H1 (cell line): ENCODE results near the gene CABP5. TPM values are rescaled to one million over a fixed set of nuclear protein-coding genes. Genes with fewer than 3 reads are reported as not detected.

Experiments
- CTCF ChIA-PET: fragments of 300-600 bp; sonication (Branson Sonifier 250); formaldehyde crosslinking; loops from one replicate; lab custom pipeline; 2021; ENCODE audit not compliant: partially characterized antibody; lab: Charles Lee
- POLR2A ChIA-PET: fragments of 300-600 bp; sonication (Branson Sonifier 250); formaldehyde crosslinking; loops from one replicate; lab custom pipeline; 2021; ENCODE audit warnings: inconsistent platforms; ENCODE audit not compliant: partially characterized antibody; lab: Charles Lee
- DNase-seq, 2 experiments: peaks; one replicate each; pipeline versions ENCODE4 v3.0.0 to v3.0.0-alpha.2; 2010 to 2022; ENCODE audit warnings: low spot score in 2 of 2, low read depth in 1 of 2, mixed read lengths in 1 of 2
- FAIRE-seq: peaks from 2 replicates; lab custom pipeline; 2011; peaks lifted over from hg19 to GRCh38; lab: Jason Lieb, UNC
- H2AFZ ChIP-seq: 2 replicates; pipeline ENCODE4 v1.8.1; 2012; ENCODE audit warnings: low read length, inconsistent platforms
- H2AK5ac ChIP-seq: 2 replicates; pipeline ENCODE4 v1.6.1; 2013; ENCODE audit warnings: low read depth, low read length
- H2BK120ac ChIP-seq: replicated peaks from 2 replicates; pipeline ENCODE3; 2013; ENCODE audit warnings: low read depth, low read length, inconsistent platforms
- H2BK12ac ChIP-seq: 2 replicates; pipeline ENCODE4 v1.6.1; 2013; ENCODE audit warnings: low read depth, low read length
- H2BK15ac ChIP-seq: 2 replicates; pipeline ENCODE4 v1.6.1; 2013; ENCODE audit warnings: low read length
- H2BK20ac ChIP-seq: 2 replicates; pipeline ENCODE4 v1.6.1; 2013; ENCODE audit warnings: low read length
- H2BK5ac ChIP-seq: 2 replicates; pipeline ENCODE4 v1.6.1; 2013; ENCODE audit warnings: low read depth, low read length
- H3K14ac ChIP-seq: 2 replicates; pipeline ENCODE4 v1.6.1; 2013; ENCODE audit warnings: inconsistent platforms; ENCODE audit not compliant: insufficient read length
- H3K18ac ChIP-seq: 2 replicates; pipeline ENCODE4 v1.6.1; 2013; ENCODE audit warnings: low read length; ENCODE audit errors: extremely low read depth
- H3K23ac ChIP-seq: 2 replicates; pipeline ENCODE4 v1.6.1; 2013; ENCODE audit warnings: inconsistent platforms; ENCODE audit not compliant: insufficient read length
- H3K23me2 ChIP-seq: 2 replicates; pipeline ENCODE4 v1.6.1; 2013; ENCODE audit warnings: low read depth, low read length
- H3K27ac ChIP-seq: 2 replicates; pipeline ENCODE4 v1.6.1; 2011; ENCODE audit warnings: low read depth, low read length, inconsistent platforms
- H3K27me3 ChIP-seq, 4 experiments: replicated peaks in 1 of 4; 1 replicate in 1 of 4; 2 replicates in 3 of 4; pipeline versions ENCODE4 v1.6.1 to v1.8.1; 2011 to 2013; ENCODE audit warnings: low read length in 3 of 4, mild to moderate bottlenecking in 3 of 4, inconsistent platforms in 2 of 4, mixed read lengths in 2 of 4, moderate library complexity in 1 of 4; ENCODE audit not compliant: control insufficient read depth in 3 of 4, insufficient read depth in 3 of 4; ENCODE audit errors: extremely low read depth in 1 of 4
- H3K36me3 ChIP-seq, 4 experiments: 2 replicates each; pipeline versions ENCODE4 v1.6.1 to v1.8.1; 2011 to 2013; ENCODE audit warnings: mild to moderate bottlenecking in 4 of 4, low read length in 3 of 4, moderate library complexity in 2 of 4, control low read depth in 1 of 4, inconsistent platforms in 1 of 4; ENCODE audit not compliant: insufficient read depth in 4 of 4, control insufficient read depth in 2 of 4
- H3K4ac ChIP-seq: replicated peaks from 2 replicates; pipeline ENCODE3; 2013; ENCODE audit warnings: low read length, low read depth, mixed read lengths, inconsistent platforms; ENCODE audit not compliant: insufficient read length
- H3K4me1 ChIP-seq, 4 experiments: replicated peaks in 1 of 4; 1 replicate in 1 of 4; 2 replicates in 3 of 4; pipeline versions ENCODE4 v1.6.1 to v1.8.1; 2011 to 2013; ENCODE audit warnings: low read length in 3 of 4, inconsistent platforms in 2 of 4, mixed read lengths in 1 of 4; ENCODE audit not compliant: insufficient read depth in 4 of 4, control insufficient read depth in 3 of 4
- H3K4me2 ChIP-seq, 2 experiments: 2 replicates each; pipeline versions ENCODE4 v1.6.1 to v1.8.1; 2011 to 2013; ENCODE audit warnings: low read depth in 2 of 2, low read length in 2 of 2, control low read depth in 1 of 2, inconsistent platforms in 1 of 2, mild to moderate bottlenecking in 1 of 2; ENCODE audit not compliant: insufficient read depth in 1 of 2
- H3K4me3 ChIP-seq, 4 experiments: fragments of 200-600, 300-600 bp in 1 of 4; sonication (generic), shearing (Covaris generic), sonication (Bioruptor Twin) in 1 of 4; 2 replicates each; pipeline versions ENCODE4 v1.5.1 to v1.8.1; 2011 to 2016; ENCODE audit warnings: low read length in 4 of 4, low read depth in 3 of 4, control low read depth in 2 of 4, inconsistent platforms in 2 of 4, mild to moderate bottlenecking in 2 of 4, mixed read lengths in 1 of 4, moderate library complexity in 1 of 4; ENCODE audit not compliant: insufficient read depth in 2 of 4; ENCODE audit errors: extremely low read depth in 1 of 4
- H3K56ac ChIP-seq: replicated peaks from 2 replicates; pipeline ENCODE3; 2013; ENCODE audit warnings: low read depth, mild to moderate bottlenecking, mixed read lengths, low read length, inconsistent platforms; ENCODE audit not compliant: insufficient read length
- H3K79me1 ChIP-seq: 2 replicates; pipeline ENCODE4 v1.6.1; 2013; ENCODE audit warnings: low read depth, low read length, control low read depth
- H3K79me2 ChIP-seq, 2 experiments: 2 replicates each; pipeline versions ENCODE4 v1.6.1 to v1.8.1; 2012 to 2013; ENCODE audit warnings: low read length in 2 of 2, mild to moderate bottlenecking in 2 of 2, inconsistent platforms in 1 of 2; ENCODE audit not compliant: insufficient read depth in 2 of 2, control insufficient read depth in 1 of 2
- H3K9ac ChIP-seq, 4 experiments: replicated peaks in 1 of 4; 1 replicate in 1 of 4; 2 replicates in 3 of 4; pipeline versions ENCODE4 v1.6.1 to v1.8.1; 2011 to 2013; ENCODE audit warnings: low read depth in 3 of 4, low read length in 3 of 4, control low read depth in 2 of 4, mild to moderate bottlenecking in 2 of 4, moderate library complexity in 2 of 4, inconsistent platforms in 1 of 4; ENCODE audit errors: extremely low read depth in 1 of 4
- H3K9me3 ChIP-seq, 2 experiments: 2 replicates each; pipeline versions ENCODE4 v1.6.1 to v1.8.1; 2012 to 2013; ENCODE audit warnings: mild to moderate bottlenecking in 2 of 2, moderate library complexity in 2 of 2, control low read depth in 1 of 2, inconsistent platforms in 1 of 2, low read depth in 1 of 2, low read length in 1 of 2, mixed read lengths in 1 of 2; ENCODE audit not compliant: insufficient read depth in 2 of 2
- H4K20me1 ChIP-seq, 2 experiments: replicated peaks in 1 of 2; 2 replicates each; pipeline versions ENCODE3 to v1.8.1; 2011 to 2013; ENCODE audit warnings: inconsistent platforms in 2 of 2, low read length in 2 of 2, mild to moderate bottlenecking in 1 of 2; ENCODE audit not compliant: insufficient read depth in 2 of 2, control insufficient read depth in 1 of 2
- H4K5ac ChIP-seq: 2 replicates; pipeline ENCODE4 v1.6.1; 2013; ENCODE audit warnings: low read length, low read depth, mixed read lengths, inconsistent platforms; ENCODE audit not compliant: insufficient read length
- H4K8ac ChIP-seq: 2 replicates; pipeline ENCODE4 v1.8.0; 2013; ENCODE audit warnings: mild to moderate bottlenecking, moderate library complexity, low read length, inconsistent platforms; ENCODE audit not compliant: insufficient read depth; ENCODE audit errors: extremely low read depth
- H4K91ac ChIP-seq: replicated peaks from 2 replicates; pipeline ENCODE3; 2013; ENCODE audit warnings: low read length, mixed read lengths, inconsistent platforms; ENCODE audit not compliant: insufficient read length
- ASH2L ChIP-seq: fragments of 200-600, 300-600 bp; sonication (generic); IDR thresholded peaks from one replicate; pipeline ENCODE4 v1.7.1; 2017; ENCODE audit warnings: low read length
- CHD1 ChIP-seq: IDR thresholded peaks from 2 replicates; pipeline ENCODE4 v1.6.1; 2012; ENCODE audit warnings: low read depth, low read length, improper control_type of control experiment
- E2F6 ChIP-seq: IDR thresholded peaks from 2 replicates; pipeline ENCODE4 v1.6.1; 2012; ENCODE audit warnings: inconsistent platforms
- FOSL1 ChIP-seq: IDR thresholded peaks from 2 replicates; pipeline ENCODE4 v1.6.1; 2011; ENCODE audit warnings: mild to moderate bottlenecking, low read depth, low read length, moderate library complexity; ENCODE audit not compliant: insufficient read depth
- HDAC2 ChIP-seq, 2 experiments: fragments of 300-600 bp in 1 of 2; sonication (generic) in 1 of 2; IDR thresholded peaks; 2 replicates each; pipeline ENCODE4 v1.6.1; 2011 to 2012; ENCODE audit warnings: low read depth in 2 of 2, low read length in 2 of 2, mild to moderate bottlenecking in 2 of 2, moderate library complexity in 2 of 2, borderline replicate concordance in 1 of 2, inconsistent platforms in 1 of 2
- HDAC6 ChIP-seq: IDR thresholded peaks from one replicate; pipeline ENCODE4 v1.7.1; 2012; ENCODE audit warnings: low read depth, mild to moderate bottlenecking, inconsistent platforms, low read length, moderate library complexity
- POLR2A ChIP-seq, 2 experiments: IDR thresholded peaks; 1 replicate in 1 of 2; 2 replicates in 1 of 2; pipeline ENCODE4 v1.6.1; 2011; ENCODE audit warnings: low read depth in 2 of 2, low read length in 2 of 2, mild to moderate bottlenecking in 2 of 2; ENCODE audit errors: control extremely low read depth in 1 of 2
- RBBP5 ChIP-seq: IDR thresholded peaks from 2 replicates; pipeline ENCODE4 v1.7.1; 2012; ENCODE audit warnings: low read depth, mild to moderate bottlenecking, inconsistent platforms, low read length, moderate library complexity, borderline replicate concordance
- RFX5 ChIP-seq: IDR thresholded peaks from 2 replicates; pipeline ENCODE4 v1.6.1; 2011; ENCODE audit warnings: low read depth, low read length, improper control_type of control experiment, borderline replicate concordance
- RXRA ChIP-seq: IDR thresholded peaks from 2 replicates; pipeline ENCODE4 v1.6.1; 2011; ENCODE audit warnings: low read depth, mild to moderate bottlenecking, low read length, moderate library complexity; ENCODE audit not compliant: insufficient read depth
- SP1 ChIP-seq: IDR thresholded peaks from 2 replicates; pipeline ENCODE4 v1.6.1; 2011; ENCODE audit warnings: low read depth, low read length
- SRF ChIP-seq: IDR thresholded peaks from 2 replicates; pipeline ENCODE4 v1.6.1; 2011; ENCODE audit warnings: mild to moderate bottlenecking, low read depth, low read length, moderate library complexity
- TCF12 ChIP-seq: IDR thresholded peaks from 2 replicates; pipeline ENCODE4 v1.6.1; 2011; ENCODE audit warnings: low read depth, mild to moderate bottlenecking, low read length
- WGBS, 2 experiments: shearing (Covaris generic) in 1 of 2; methylation state at CpG; one replicate each; pipeline versions ENCODE4 v1.1.6 to v1.1.7; 2013 to 2015; ENCODE audit warnings: low lambda C conversion rate in 2 of 2, mixed read lengths in 2 of 2, inconsistent platforms in 1 of 2, low coverage in 1 of 2, missing lambda C conversion rate in 1 of 2; ENCODE audit not compliant: insufficient replicate concordance in 2 of 2, insufficient coverage in 1 of 2, insufficient read length in 1 of 2; ENCODE audit errors: extremely low coverage in 1 of 2, missing lambda C conversion rate in 1 of 2; 5-methylcytosine and 5-hydroxymethylcytosine counted together
- polyA plus RNA-seq, 7 experiments: library from polyadenylated mRNA; depleted of rRNA in 3 of 7; stranded (reverse) in 5 of 7; unstranded in 2 of 7; fragments of >200 nt in 5 of 7; fragments of 200-250 nt in 2 of 7; gene quantifications; 1 replicate in 5 of 7; 2 replicates in 1 of 7; 4 replicates in 1 of 7; pipeline versions ENCODE4 v1.2.1 to v1.2.3, GENCODE V29; 2011 to 2013; ENCODE audit warnings: missing spikeins in 2 of 7, mixed read lengths in 2 of 7
- total RNA-seq: library from RNA; stranded (reverse); fragmentation: NEBNext Ultra II Directional; extraction: Animal tissue kit (Norgen Biotek cat#: 25700); gene quantifications from 2 replicates; pipeline ENCODE4 v1.2.1, GENCODE V29; 2021

The CABP5 gene
- total and polyA plus RNA-seq, 2 of the 8 experiments (the other 6 are each of a cell fraction or from before 2014, with no cell fraction given) = not detected

- Histone ChIP-seq H3K23ac (no peak overlapping the region), H4K8ac (no peak overlapping the region), H3K4ac (no peak overlapping the region), H3K14ac (no peak overlapping the region), H3K9ac (no peak overlapping the region), H3K23me2 (no peaks in the 10 kb centered on the region), H3K18ac (no peak overlapping the region), H3K56ac (no peak overlapping the region), H2AFZ (no peak overlapping the region), H4K20me1 (no peaks in the 10 kb centered on the region), H3K4me1 (peaks cover 0 to 5% (median 0%) of the 10 kb centered on the region in 4 experiments; a peak in 2 of 7 replicates), H3K79me2 (no peaks in the 10 kb centered on the region), H3K27ac (no peak overlapping the region), H3K27me3 (no peaks in the 10 kb centered on the region), H3K79me1 (no peaks in the 10 kb centered on the region), H2BK20ac (no peak overlapping the region), H2BK15ac (no peak overlapping the region), H3K4me2 (no peak overlapping the region), H4K5ac (no peak overlapping the region), H2AK5ac (no peak overlapping the region), H4K91ac (no peak overlapping the region), H2BK12ac (no peak overlapping the region), H2BK5ac (no peak overlapping the region), H3K36me3 (no peaks in the 10 kb centered on the region), H2BK120ac (no peak overlapping the region), H3K9me3 (peaks cover 0 to 9% of the 10 kb centered on the region in 2 experiments; a peak in 1 of 4 replicates), H3K4me3 (no peak overlapping the region)
- no peak for FAIRE-seq
- POLR2A ChIA-PET = no interaction called here
- no peak for DNase-seq
- 90% methylated on average over 11 of the region's 11 CpGs; no CpG with 5 or more reads in 1 of the 2 experiments for WGBS, 2 experiments
- CTCF ChIA-PET = no interaction called here
- TF ChIP-seq FOSL1 = no peak
- no peak for TF ChIP-seq HDAC2 (IDR thresholded peaks at IDR 0.05; ENCODE audit: borderline replicate concordance in 1 of 2, low read depth in 2 of 2, low read length in 2 of 2)
- no peak for TF ChIP-seq ASH2L
- TF ChIP-seq E2F6 = no peak
- TF ChIP-seq POLR2A (IDR thresholded peaks at IDR 0.05; ENCODE audit: control extremely low read depth in 1 of 2, low read depth in 2 of 2, low read length in 2 of 2) = no peak
- TF ChIP-seq CHD1 = no peak
- no peak for TF ChIP-seq HDAC6
- TF ChIP-seq SRF = no peak
- no peak for TF ChIP-seq RXRA
- no peak for TF ChIP-seq SP1
- TF ChIP-seq TCF12 = no peak
- TF ChIP-seq RBBP5 = no peak
- no peak for TF ChIP-seq RFX5
These were observed 32.7 kb downstream of the CABP5 start for GRCh38 chr19:48010932-48011758.
